ENCODE data around the gene TAS2R40.

DNA sequence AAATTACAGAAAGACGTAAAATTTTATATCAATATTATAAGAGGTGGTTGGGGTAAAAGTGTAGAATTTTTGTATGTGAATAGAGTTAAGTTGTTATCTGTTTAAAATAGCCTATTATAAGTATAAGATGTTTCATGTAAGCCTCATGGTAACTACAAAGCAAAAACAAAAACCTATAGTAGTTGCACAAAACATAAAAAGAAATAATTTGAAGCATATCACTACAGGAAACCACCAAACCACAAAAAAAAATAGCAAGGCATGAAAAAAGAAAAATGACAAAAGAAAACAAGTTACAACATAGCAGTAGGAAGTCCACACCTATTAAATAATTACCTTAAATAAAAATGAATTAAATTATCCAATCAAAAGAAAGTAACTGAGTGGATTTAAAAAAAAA, 29.0 kb downstream of the TAS2R40 start:
- TF ChIP-seq POLR2A (IDR thresholded peaks at IDR 0.05; ENCODE audit: low read depth, low read length) (no peak), MAX (IDR thresholded peaks at IDR 0.05; ENCODE audit: insufficient read depth, insufficient read length) (no peak), FOS (IDR thresholded peaks at IDR 0.05; ENCODE audit: borderline replicate concordance, insufficient read depth, low read length) (no peak), MYC (IDR thresholded peaks at IDR 0.05; ENCODE audit: low read depth, low read length) (no peak)
- TF ChIP-seq, protein P1, sequence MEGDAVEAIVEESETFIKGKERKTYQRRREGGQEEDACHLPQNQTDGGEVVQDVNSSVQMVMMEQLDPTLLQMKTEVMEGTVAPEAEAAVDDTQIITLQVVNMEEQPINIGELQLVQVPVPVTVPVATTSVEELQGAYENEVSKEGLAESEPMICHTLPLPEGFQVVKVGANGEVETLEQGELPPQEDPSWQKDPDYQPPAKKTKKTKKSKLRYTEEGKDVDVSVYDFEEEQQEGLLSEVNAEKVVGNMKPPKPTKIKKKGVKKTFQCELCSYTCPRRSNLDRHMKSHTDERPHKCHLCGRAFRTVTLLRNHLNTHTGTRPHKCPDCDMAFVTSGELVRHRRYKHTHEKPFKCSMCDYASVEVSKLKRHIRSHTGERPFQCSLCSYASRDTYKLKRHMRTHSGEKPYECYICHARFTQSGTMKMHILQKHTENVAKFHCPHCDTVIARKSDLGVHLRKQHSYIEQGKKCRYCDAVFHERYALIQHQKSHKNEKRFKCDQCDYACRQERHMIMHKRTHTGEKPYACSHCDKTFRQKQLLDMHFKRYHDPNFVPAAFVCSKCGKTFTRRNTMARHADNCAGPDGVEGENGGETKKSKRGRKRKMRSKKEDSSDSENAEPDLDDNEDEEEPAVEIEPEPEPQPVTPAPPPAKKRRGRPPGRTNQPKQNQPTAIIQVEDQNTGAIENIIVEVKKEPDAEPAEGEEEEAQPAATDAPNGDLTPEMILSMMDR (IDR thresholded peaks at IDR 0.05; ENCODE audit: extremely low read depth in 1 of 2, insufficient read depth in 1 of 2, low read depth in 1 of 2, low read length in 2 of 2) = no peak

All from endothelial cell of umbilical vein (primary cell).